Smooth muscle cell (in vitro differentiated cells): ENCODE data around the gene AGBL3. TPM values are rescaled to one million over a fixed set of nuclear protein-coding genes. Genes with fewer than 3 reads are reported as not detected.
A peak's percentile ranks its signal among the peaks of the same experiment; 100 is the strongest.

Experiments
- DNase-seq: peaks from one replicate; lab custom pipeline; 2025; ENCODE audit not compliant: unreplicated experiment; lab: John Stamatoyannopoulos, UW
- H2AFZ ChIP-seq: fragments of 200-600 bp; sonication (generic); 2 replicates; pipeline ENCODE4 v1.6.0; 2016; ENCODE audit warnings: antibody characterized with exemption, low read depth, mild to moderate bottlenecking
- H3F3A ChIP-seq: fragments of 200-600 bp; sonication (generic); 2 replicates; pipeline ENCODE4 v1.6.0; 2017; ENCODE audit warnings: antibody characterized with exemption, low read depth
- H3K27ac ChIP-seq: fragments of 200-600 bp; sonication (generic); 2 replicates; pipeline ENCODE4 v1.5.1; 2016; ENCODE audit warnings: low read depth, mild to moderate bottlenecking
- H3K27me3 ChIP-seq: fragments of 200-600 bp; sonication (generic); 2 replicates; pipeline ENCODE4 v1.6.1; 2016; ENCODE audit warnings: low read depth, mild to moderate bottlenecking
- H3K36me3 ChIP-seq: fragments of 200-600 bp; sonication (generic); 2 replicates; pipeline ENCODE4 v1.5.1; 2016; ENCODE audit warnings: low read depth
- H3K4me1 ChIP-seq: fragments of 200-600 bp; sonication (generic); 2 replicates; pipeline ENCODE4 v1.5.1; 2016; ENCODE audit warnings: low read depth
- H3K4me2 ChIP-seq: fragments of 200-600 bp; sonication (generic); 2 replicates; pipeline ENCODE4 v1.6.0; 2016; ENCODE audit warnings: mild to moderate bottlenecking
- H3K4me3 ChIP-seq: fragments of 200-600 bp; sonication (generic); 2 replicates; pipeline ENCODE4 v1.5.1; 2016; ENCODE audit warnings: mild to moderate bottlenecking
- H3K79me2 ChIP-seq: fragments of 200-600 bp; sonication (generic); 2 replicates; pipeline ENCODE4 v1.6.0; 2016; ENCODE audit warnings: low read depth, mild to moderate bottlenecking
- H3K9ac ChIP-seq: fragments of 200-600 bp; sonication (generic); 2 replicates; pipeline ENCODE4 v1.6.0; 2016; ENCODE audit warnings: low read depth
- H3K9me3 ChIP-seq: fragments of 200-600 bp; sonication (generic); replicated peaks from 2 replicates; pipeline ENCODE4 v1.5.1; 2016; ENCODE audit warnings: low read depth
- H4K20me1 ChIP-seq: fragments of 200-600 bp; sonication (generic); 2 replicates; pipeline ENCODE4 v1.6.0; 2016; ENCODE audit warnings: low read depth
- CTCF ChIP-seq: fragments of 200-600 bp; sonication (generic); IDR thresholded peaks from 2 replicates; pipeline ENCODE4 v1.5.1; 2017; ENCODE audit warnings: borderline replicate concordance, mild to moderate bottlenecking, antibody characterized with exemption; ENCODE audit not compliant: insufficient read depth, poor library complexity, severe bottlenecking
- WGBS: methylation state at CpG from one replicate; pipeline ENCODE4 v1.1.7; 2016; ENCODE audit warnings: low lambda C conversion rate; 5-methylcytosine and 5-hydroxymethylcytosine counted together
- polyA plus RNA-seq: library from polyadenylated mRNA; unstranded; fragments of >200 nt; fragmentation: Nextera tagmentation; extraction: Ambion mirVana; gene quantifications from 2 replicates; pipeline ENCODE4 v1.2.1, GENCODE V29; 2016
- total RNA-seq: library from RNA; depleted of rRNA; stranded (reverse); fragments of >200 nt; gene quantifications from 2 replicates; pipeline ENCODE4 v1.2.3, GENCODE V29; 2014

AGBL3 gene
- total and polyA plus RNA-seq, 2 experiments from 2014 or later, result 0.23 to 2.5 TPM

DNA sequence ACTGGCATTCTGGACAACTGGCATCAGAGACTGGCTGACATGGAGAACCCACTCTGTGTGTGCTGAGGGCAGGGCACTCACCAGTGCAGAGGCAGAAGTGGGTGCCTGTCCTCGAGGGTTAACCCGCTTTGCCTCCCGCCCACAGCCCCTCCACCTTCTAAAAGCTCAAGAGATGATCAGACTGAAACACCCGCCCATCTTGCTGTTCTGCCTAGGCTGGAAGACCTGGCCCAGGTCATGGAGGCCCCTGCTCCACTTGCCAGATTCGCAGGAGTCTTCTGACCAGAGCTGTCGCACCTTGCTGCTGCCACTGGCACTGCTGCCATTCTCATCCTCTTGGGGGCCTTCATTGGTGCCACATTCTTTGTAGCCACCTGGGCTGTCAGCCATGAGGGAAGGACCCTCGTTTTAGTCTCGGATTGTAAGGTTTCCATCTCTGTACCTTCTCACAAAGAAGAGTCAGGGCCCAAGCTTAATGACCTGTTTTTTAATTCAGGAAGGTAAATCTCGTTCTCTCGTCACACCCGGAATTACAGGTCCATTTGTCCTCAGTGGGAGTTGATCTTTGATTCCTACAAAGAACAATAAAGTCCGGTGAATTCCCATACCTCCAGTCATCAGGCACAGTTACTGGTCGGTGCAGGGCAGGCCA, 182.3 kb downstream of the AGBL3 start:
- H3F3A ChIP-seq, result peaks cover 3% of the 10 kb centered on the region
- peaks cover 14% of the 10 kb centered on the region for H3K4me1 ChIP-seq
- no peak overlapping the region for H3K9ac ChIP-seq
- TF ChIP-seq CTCF, result no peak
- 93% methylated on average over 13 of the region's 13 CpGs for WGBS
- no peak overlapping the region for H2AFZ ChIP-seq
- H3K9me3 ChIP-seq, result no peaks in the 10 kb centered on the region
- no peaks in the 10 kb centered on the region for H3K36me3 ChIP-seq
- H3K4me2 ChIP-seq, result peak overlapping the region; percentile 98
- no peak for DNase-seq
- peaks cover 6% of the 10 kb centered on the region for H4K20me1 ChIP-seq
- peak overlapping the region; percentile 73 for H3K4me3 ChIP-seq
- peaks cover 18% of the 10 kb centered on the region for H3K79me2 ChIP-seq
- H3K27me3 ChIP-seq, result no peaks in the 10 kb centered on the region
- H3K27ac ChIP-seq, result peak overlapping the region; percentile 91

DNA sequence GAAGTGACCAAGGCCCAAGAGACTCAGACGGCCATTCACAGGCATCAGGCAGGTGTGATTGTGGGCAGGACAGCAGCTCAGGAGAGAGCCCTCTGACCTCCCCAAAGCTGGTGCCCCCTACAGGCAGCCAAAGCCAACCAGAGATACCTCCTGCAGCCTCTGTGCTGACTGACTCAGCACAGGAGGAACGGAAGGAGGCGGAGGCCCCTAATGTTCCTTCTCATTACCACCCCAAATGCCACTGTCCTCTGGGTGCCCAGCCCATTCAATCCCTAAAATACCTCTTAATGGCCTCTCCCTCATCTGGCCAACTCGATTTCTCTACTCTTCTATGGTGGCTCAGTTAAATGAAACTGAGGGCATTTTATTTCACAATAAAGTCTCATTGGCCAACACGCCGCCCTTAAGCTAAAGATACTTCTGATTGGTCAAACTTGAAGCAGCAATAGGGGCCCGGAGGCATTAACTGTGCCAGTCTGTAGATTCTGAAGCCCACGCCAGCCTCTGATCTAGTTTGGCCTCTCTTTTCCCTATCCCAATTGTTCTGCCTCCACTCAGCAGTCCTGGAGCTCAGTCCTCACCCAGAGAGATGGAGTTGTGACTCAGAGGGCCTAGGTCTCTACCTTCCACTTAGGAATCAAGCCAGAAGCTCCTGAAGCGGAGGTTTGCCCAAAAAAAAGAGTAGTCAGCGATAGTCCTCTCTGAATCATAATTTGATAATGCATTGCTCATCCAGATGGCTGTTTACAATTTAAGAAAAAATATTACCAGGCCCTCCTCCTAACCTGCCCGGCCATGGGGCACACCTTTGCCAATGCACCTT, 183.0 kb downstream of the AGBL3 start:
- peaks cover 6% of the 10 kb centered on the region for H4K20me1 ChIP-seq
- H3K9me3 ChIP-seq, result no peaks in the 10 kb centered on the region
- TF ChIP-seq CTCF, result peak; percentile 29
- H3K36me3 ChIP-seq, result no peaks in the 10 kb centered on the region
- 66% methylated on average over 11 of the region's 11 CpGs for WGBS
- peak overlapping the region; percentile 80 for H3K9ac ChIP-seq
- peaks cover 18% of the 10 kb centered on the region for H3K79me2 ChIP-seq
- H3K4me3 ChIP-seq, result peak overlapping the region; percentile 73
- H3K27me3 ChIP-seq, result no peaks in the 10 kb centered on the region
- DNase-seq, result no peak
- H3K4me2 ChIP-seq, result peak overlapping the region; percentile 98
- H3K27ac ChIP-seq, result peak overlapping the region; percentile 91
- peaks cover 14% of the 10 kb centered on the region for H3K4me1 ChIP-seq
- H2AFZ ChIP-seq, result no peak overlapping the region
- H3F3A ChIP-seq, result peaks cover 3% of the 10 kb centered on the region

GRCh38 chr7:135169964-135170273, 183.6 kb downstream of the AGBL3 start:
- Histone ChIP-seq H4K20me1 (peaks cover 6% of the 10 kb centered on the region), H3K9me3 (no peaks in the 10 kb centered on the region), H2AFZ (no peak overlapping the region), H3K79me2 (peaks cover 18% of the 10 kb centered on the region), H3K36me3 (no peaks in the 10 kb centered on the region), H3F3A (peaks cover 3% of the 10 kb centered on the region), H3K4me2 (peak overlapping the region; percentile 98), H3K4me1 (peaks cover 14% of the 10 kb centered on the region), H3K9ac (peak overlapping the region; percentile 80), H3K27me3 (no peaks in the 10 kb centered on the region), H3K4me3 (peak overlapping the region; percentile 73), H3K27ac (peak overlapping the region; percentile 91)
- DNase-seq, result no peak
- 3% methylated on average over 17 of the region's 17 CpGs for WGBS
- no peak for TF ChIP-seq CTCF
